ENCODE measurements around the gene ASTE1.
"Not testable (repeated sequence)": the region's sequence is repeated elsewhere in the genome, so short reads cannot be mapped to it uniquely, and the experiment has no call there.

ASTE1 gene

GRCh38 chr3:131026321-131027151, at the start of gene ASTE1, which contains the start of gene NEK11:
TSS of gene ASTE1 (minus strand) at chr3:131026825. CDS start at chr3:131025306, 1,519 bp downstream.
TSS of gene NEK11 (plus strand) at chr3:131026877. CDS start at chr3:131029709, 2,832 bp downstream.
- DNase-seq (ENCODE audit: low read depth), result peak; percentile 73

- no peak for DNase-seq (ENCODE audit: low read depth)
Measured at GRCh38 chr3:131075632-131076328, 49.2 kb upstream of the ASTE1 start.

- no peak for DNase-seq (ENCODE audit: low read depth)
Measured at GRCh38 chr3:131072845-131073244, 46.2 kb upstream of the ASTE1 start.

- no peak for DNase-seq (ENCODE audit: low read depth)
Measured at GRCh38 chr3:131072099-131072559, 45.5 kb upstream of the ASTE1 start.

- no peak for DNase-seq (ENCODE audit: low read depth)
Measured at GRCh38 chr3:131067983-131068382, 41.4 kb upstream of the ASTE1 start.

GRCh38 chr3:131053043-131053859, 26.6 kb upstream of the ASTE1 start:
- DNase-seq (ENCODE audit: low read depth), result no peak

GRCh38 chr3:131050001-131050400, 23.4 kb upstream of the ASTE1 start:
- DNase-seq (ENCODE audit: low read depth), result no peak

- DNase-seq (ENCODE audit: low read depth), result no peak
Measured at GRCh38 chr3:131048030-131048429, 21.4 kb upstream of the ASTE1 start.

- DNase-seq (ENCODE audit: low read depth), result no peak
Measured at GRCh38 chr3:131047582-131047981, 21.0 kb upstream of the ASTE1 start.

- not testable (repeated sequence) for DNase-seq (ENCODE audit: low read depth)
Measured at GRCh38 chr3:131042271-131042985, 15.8 kb upstream of the ASTE1 start.

- DNase-seq (ENCODE audit: low read depth), result no peak
Measured at GRCh38 chr3:131038326-131038725, 11.7 kb upstream of the ASTE1 start.

- DNase-seq (ENCODE audit: low read depth), result no peak
Measured at GRCh38 chr3:131036986-131037385, 10.4 kb upstream of the ASTE1 start.

GRCh38 chr3:131036200-131036816, 9.7 kb upstream of the ASTE1 start:
- no peak for DNase-seq (ENCODE audit: low read depth)

- no peak for DNase-seq (ENCODE audit: low read depth)
Measured at GRCh38 chr3:131033480-131034080, 7.0 kb upstream of the ASTE1 start.

GRCh38 chr3:131031660-131032059, 5.0 kb upstream of the ASTE1 start:
- no peak for DNase-seq (ENCODE audit: low read depth)

GRCh38 chr3:131028844-131029243, 2.2 kb upstream of the ASTE1 start:
- no peak for DNase-seq (ENCODE audit: low read depth)

GRCh38 chr3:131025539-131025938, 1.1 kb downstream of the ASTE1 start:
- no peak for DNase-seq (ENCODE audit: low read depth)

- no peak for DNase-seq (ENCODE audit: low read depth)
Measured at GRCh38 chr3:131020122-131020693, 6.4 kb downstream of the ASTE1 start.

- DNase-seq (ENCODE audit: low read depth), result no peak
Measured at GRCh38 chr3:131018970-131019369, 7.7 kb downstream of the ASTE1 start.

- no peak for DNase-seq (ENCODE audit: low read depth)
Measured at GRCh38 chr3:131009698-131010097, 16.9 kb downstream of the ASTE1 start.

All from stimulated activated CD8-positive, alpha-beta memory T cell treated with anti-CD3 and anti-CD28 coated beads, Interleukin-15, amount 100 ng/mL, for 24 hours (primary cell).